C4-2B (cell line): ENCODE measurements around the gene POLQ.

ENCODE experiments used
- CTCF ChIP-seq: fragments of 450-650 bp; conservative IDR thresholded peaks from 2 replicates; pipeline ENCODE4 v1.5.1; 2017; ENCODE audit warnings: mild to moderate bottlenecking
- ZFX ChIP-seq: fragments of 450-650 bp; IDR thresholded peaks from 2 replicates; pipeline ENCODE4 v1.6.1; 2017

- TF ChIP-seq CTCF = no peak
- TF ChIP-seq ZFX = no peak
Measured at GRCh38 chr3:121431726-121432517, 113.9 kb downstream of the POLQ start.
